IMR-90 (cell line): Measurements from ENCODE around the gene CARD8. TPM values are rescaled to one million over a fixed set of nuclear protein-coding genes. Genes with fewer than 3 reads are reported as not detected.

Experiments
- ATAC-seq: fragments of 200-7000 bp; cut with Tn5 transposase; 2 replicates; pipeline ENCODE4 v1.9.1; 2020; ENCODE audit warnings: low read depth, mild to moderate bottlenecking, moderate library complexity
- BruUV-seq: library from RNA; stranded (reverse); fragments of 400-500 nt; replicated peaks from 2 replicates; lab custom pipeline; 2021; lab: Mats Ljungman, UMichigan
- CTCF ChIA-PET: fragments of 300-600 bp; formaldehyde crosslinking; extraction: SDS; loops from one replicate; lab custom pipeline; 2021; ENCODE audit warnings: antibody characterized with exemption; lab: Yijun Ruan, JAX
- POLR2A ChIA-PET: fragments of 300-600 bp; sonication (Branson Sonifier 250); formaldehyde crosslinking; loops from one replicate; lab custom pipeline; 2022; ENCODE audit warnings: antibody characterized with exemption; ENCODE audit not compliant: unreplicated experiment; lab: Charles Lee
- DNase-seq: peaks from one replicate; pipeline ENCODE4 v3.0.0; 2013
- H2AFZ ChIP-seq: replicated peaks from 2 replicates; pipeline ENCODE3; 2013; ENCODE audit warnings: low read length, mild to moderate bottlenecking; ENCODE audit not compliant: poor library complexity
- H2AK5ac ChIP-seq: 2 replicates; pipeline ENCODE4 v1.6.1; 2013; ENCODE audit warnings: low read depth, low read length, inconsistent platforms
- H2AK9ac ChIP-seq: replicated peaks from 2 replicates; pipeline ENCODE3; 2013; ENCODE audit warnings: mild to moderate bottlenecking, low read depth, low read length, moderate library complexity; ENCODE audit not compliant: poor library complexity
- H2BK120ac ChIP-seq: 2 replicates; pipeline ENCODE4 v1.6.1; 2013; ENCODE audit warnings: low read depth, low read length, inconsistent platforms
- H2BK15ac ChIP-seq: 3 replicates; pipeline ENCODE4 v1.6.1; 2013; ENCODE audit warnings: low read depth, low read length, inconsistent platforms
- H2BK20ac ChIP-seq: 2 replicates; pipeline ENCODE4 v1.6.1; 2013; ENCODE audit warnings: low read depth, mild to moderate bottlenecking, inconsistent platforms, low read length, moderate library complexity
- H2BK5ac ChIP-seq: 2 replicates; pipeline ENCODE4 v1.6.1; 2013; ENCODE audit warnings: mild to moderate bottlenecking, low read depth, low read length, inconsistent platforms; ENCODE audit not compliant: poor library complexity, severe bottlenecking
- H3K14ac ChIP-seq: replicated peaks from 2 replicates; pipeline ENCODE4 v1.6.1; 2013; ENCODE audit warnings: low read depth, low read length, inconsistent platforms
- H3K18ac ChIP-seq: 2 replicates; pipeline ENCODE4 v1.6.1; 2013; ENCODE audit warnings: low read depth, low read length, control low read depth
- H3K23ac ChIP-seq: 2 replicates; pipeline ENCODE4 v1.6.1; 2013; ENCODE audit warnings: low read depth, low read length, inconsistent platforms
- H3K27ac ChIP-seq: 2 replicates; pipeline ENCODE4 v1.5.1; 2013; ENCODE audit warnings: mild to moderate bottlenecking, control low read depth, low read length; ENCODE audit not compliant: insufficient read depth
- H3K27me3 ChIP-seq: 2 replicates; pipeline ENCODE4 v1.6.1; 2013; ENCODE audit warnings: low read length; ENCODE audit not compliant: control insufficient read depth, insufficient read depth
- H3K36me3 ChIP-seq: 2 replicates; pipeline ENCODE4 v1.6.1; 2013; ENCODE audit warnings: low read length, mixed read lengths; ENCODE audit not compliant: control insufficient read depth, insufficient read depth
- H3K4ac ChIP-seq: 2 replicates; pipeline ENCODE4 v1.6.1; 2013; ENCODE audit warnings: low read depth, low read length, inconsistent platforms
- H3K4me1 ChIP-seq: 2 replicates; pipeline ENCODE4 v1.6.1; 2013; ENCODE audit warnings: low read length, mixed read lengths; ENCODE audit not compliant: control insufficient read depth, insufficient read depth
- H3K4me2 ChIP-seq: 2 replicates; pipeline ENCODE4 v1.6.1; 2013; ENCODE audit warnings: low read depth, mild to moderate bottlenecking, control low read depth, low read length, moderate library complexity
- H3K4me3 ChIP-seq: 2 replicates; pipeline ENCODE4 v1.5.1; 2013; ENCODE audit warnings: low read depth, mild to moderate bottlenecking, control low read depth, low read length, moderate library complexity; ENCODE audit not compliant: insufficient read depth
- H3K56ac ChIP-seq: 2 replicates; pipeline ENCODE4 v1.6.1; 2013; ENCODE audit warnings: low read length, inconsistent platforms; ENCODE audit not compliant: insufficient read depth; ENCODE audit errors: extremely low read depth
- H3K79me1 ChIP-seq, 2 experiments: 2 replicates each; pipeline ENCODE4 v1.6.1; 2013; ENCODE audit warnings: low read length in 2 of 2, inconsistent platforms in 1 of 2, low read depth in 1 of 2
- H3K9ac ChIP-seq: 2 replicates; pipeline ENCODE4 v1.6.1; 2013; ENCODE audit warnings: low read depth, low read length, control low read depth
- H3K9me1 ChIP-seq: 2 replicates; pipeline ENCODE4 v1.6.1; 2013; ENCODE audit warnings: low read length, inconsistent platforms; ENCODE audit not compliant: insufficient read depth
- H3K9me3 ChIP-seq: 2 replicates; pipeline ENCODE4 v1.6.1; 2013; ENCODE audit warnings: low read length; ENCODE audit not compliant: control insufficient read depth, insufficient read depth
- H4K20me1 ChIP-seq: 2 replicates; pipeline ENCODE4 v1.6.1; 2013; ENCODE audit warnings: low read length, inconsistent platforms; ENCODE audit not compliant: insufficient read depth
- H4K5ac ChIP-seq: 2 replicates; pipeline ENCODE4 v1.6.1; 2013; ENCODE audit warnings: mild to moderate bottlenecking, low read depth, low read length, control low read depth
- H4K8ac ChIP-seq, 2 experiments: 2 replicates each; pipeline ENCODE4 v1.6.1; 2013; ENCODE audit warnings: low read depth in 2 of 2, low read length in 2 of 2, control low read depth in 1 of 2, inconsistent platforms in 1 of 2
- H4K91ac ChIP-seq: 2 replicates; pipeline ENCODE4 v1.6.1; 2013; ENCODE audit warnings: low read depth, low read length, inconsistent platforms; ENCODE audit not compliant: insufficient read depth
- BHLHE40 ChIP-seq: fragments of 150-350 bp; IDR thresholded peaks from 2 replicates; pipeline ENCODE4 v1.6.1; 2016; ENCODE audit warnings: mild to moderate bottlenecking, low read depth, low read length
- CEBPB ChIP-seq: IDR thresholded peaks from 2 replicates; pipeline ENCODE4 v1.6.1; 2012; ENCODE audit warnings: low read depth, low read length, improper control_type of control experiment
- CHD1 ChIP-seq: IDR thresholded peaks from 2 replicates; pipeline ENCODE4 v1.6.1; 2012; ENCODE audit warnings: low read depth, low read length, improper control_type of control experiment
- FOS ChIP-seq: fragments of 150-350 bp; IDR thresholded peaks from 2 replicates; pipeline ENCODE4 v1.6.1; 2016; ENCODE audit warnings: low read depth, low read length
- MAFK ChIP-seq: IDR thresholded peaks from 2 replicates; pipeline ENCODE4 v1.6.1; 2012; ENCODE audit warnings: low read depth, low read length, improper control_type of control experiment
- MAZ ChIP-seq: IDR thresholded peaks from 2 replicates; pipeline ENCODE4 v1.6.1; 2012; ENCODE audit warnings: low read depth, mild to moderate bottlenecking, low read length, improper control_type of control experiment, moderate library complexity, borderline replicate concordance
- MXI1 ChIP-seq: IDR thresholded peaks from 2 replicates; pipeline ENCODE4 v1.6.1; 2012; ENCODE audit warnings: low read depth, mild to moderate bottlenecking, low read length, moderate library complexity, borderline replicate concordance
- NFE2L2 ChIP-seq: fragments of 150-350 bp; IDR thresholded peaks from 2 replicates; pipeline ENCODE4 v1.6.1; 2016; ENCODE audit warnings: low read depth, mild to moderate bottlenecking, low read length
- POLR2A ChIP-seq: IDR thresholded peaks from 2 replicates; pipeline ENCODE4 v1.6.1; 2012; ENCODE audit warnings: mild to moderate bottlenecking, low read depth, low read length
- RAD21 ChIP-seq: IDR thresholded peaks from 2 replicates; pipeline ENCODE4 v1.6.1; 2012; ENCODE audit warnings: low read length, improper control_type of control experiment
- RCOR1 ChIP-seq: IDR thresholded peaks from 2 replicates; pipeline ENCODE4 v1.6.1; 2012; ENCODE audit warnings: mild to moderate bottlenecking, low read length, improper control_type of control experiment; ENCODE audit not compliant: insufficient replicate concordance
- RFX5 ChIP-seq: IDR thresholded peaks from 2 replicates; pipeline ENCODE4 v1.8.0; 2012; ENCODE audit warnings: low read depth, mild to moderate bottlenecking, low read length, moderate library complexity
- SMC3 ChIP-seq: fragments of 150-350 bp; IDR thresholded peaks from 2 replicates; pipeline ENCODE4 v1.6.1; 2016; ENCODE audit warnings: low read depth, mild to moderate bottlenecking, antibody characterized with exemption, low read length, moderate library complexity
- WGBS, 2 experiments: methylation state at CpG; one replicate each; pipeline versions ENCODE4 v1.1.5 to v1.1.7; 2013; ENCODE audit warnings: missing lambda C conversion rate in 2 of 2; ENCODE audit not compliant: insufficient read length in 1 of 2; ENCODE audit errors: extremely low coverage in 2 of 2; 5-methylcytosine and 5-hydroxymethylcytosine counted together
- dilution Hi-C: fragments of 300-500 bp; cut with HindIII; formaldehyde crosslinking; loops from one replicate; pipeline ENCODE4 v1.14.3; 2018; ENCODE audit warnings: low sequenced_read_pairs; ENCODE audit not compliant: unreplicated experiment
- in situ Hi-C: fragments of 300-500 bp; cut with MboI; formaldehyde crosslinking; loops from 3 replicates; pipeline ENCODE4 v1.14.3; 2019; ENCODE audit warnings: low sequenced_read_pairs, inconsistent platforms, mixed read lengths
- intact Hi-C: fragments of 100-400 bp; cut with micrococcal nuclease; formaldehyde crosslinking; loops from 2 replicates; pipeline ENCODE4 v1.10.0; 2022
- polyA plus RNA-seq, 3 experiments: library from polyadenylated mRNA; depleted of rRNA; stranded (reverse); fragments of >200 nt; gene quantifications; 2 replicates each; pipeline ENCODE4 v1.2.3, GENCODE V29; 2012; ENCODE audit warnings: low replicate concordance in 1 of 3
- total RNA-seq: library from RNA; depleted of rRNA; stranded (reverse); fragments of >200 nt; gene quantifications from 2 replicates; pipeline ENCODE4 v1.2.3, GENCODE V29; 2012
- TF ChIP-seq, protein P1 (sequence below): conservative IDR thresholded peaks from 2 replicates; pipeline ENCODE4 v1.5.1; 2012; ENCODE audit warnings: mild to moderate bottlenecking, low read depth, low read length, improper control_type of control experiment
- TF ChIP-seq, protein P2 (sequence below): fragments of 150-350 bp; IDR thresholded peaks from 2 replicates; pipeline ENCODE4 v1.6.1; 2016; ENCODE audit warnings: low read depth, mild to moderate bottlenecking, low read length, moderate library complexity, borderline replicate concordance
- TF ChIP-seq, protein P3 (sequence below): fragments of 150-350 bp; IDR thresholded peaks from 2 replicates; pipeline ENCODE4 v1.6.1; 2017; ENCODE audit warnings: mild to moderate bottlenecking, antibody characterized with exemption, low read length, low read depth

CARD8 gene
- total and polyA plus RNA-seq, 2 of the 4 experiments (the other 2 are of a cell fraction), result 11.3 to 15.5 TPM

DNA sequence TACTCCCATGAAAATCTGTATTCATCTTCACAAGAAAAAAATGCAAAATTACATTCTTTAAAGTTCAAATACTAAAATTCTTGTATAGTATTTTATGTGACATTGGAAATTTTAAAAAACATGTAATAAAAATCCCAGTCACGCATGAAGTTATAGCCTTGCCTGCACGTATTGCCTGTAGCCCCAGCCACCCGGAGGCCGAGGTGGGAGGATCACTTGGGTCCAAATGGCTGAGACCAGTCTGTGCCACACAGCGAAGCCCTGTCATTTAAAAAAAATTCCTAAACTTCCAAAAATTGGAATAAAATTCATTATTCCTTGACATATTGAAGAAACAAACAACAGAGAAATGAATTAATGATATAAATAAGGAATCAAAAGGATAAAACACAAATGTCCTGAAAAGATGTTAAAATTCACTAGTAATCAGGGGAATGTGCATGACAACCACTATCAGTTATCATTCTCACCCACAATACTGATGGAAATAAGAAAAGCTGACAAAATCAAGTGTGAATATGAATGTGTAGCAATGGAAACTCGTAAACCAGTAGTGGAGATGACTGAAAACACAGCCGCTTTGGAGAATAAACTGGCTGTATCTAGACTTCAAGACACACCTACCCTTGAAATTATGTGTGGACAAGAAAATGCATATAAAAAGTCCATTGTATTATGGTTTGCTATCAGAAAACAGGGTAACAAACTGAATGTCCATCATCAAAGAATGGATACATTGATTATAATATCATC lies 7.5 kb downstream of the CARD8 start:
- ChIA-PET CTCF (no interaction called here), POLR2A (no interaction called here)
- H4K20me1 ChIP-seq, result no peaks in the 10 kb centered on the region
- ATAC-seq, result no peak
- no TSS peak for BruUV-seq
- H2AFZ ChIP-seq, result no peak overlapping the region
- no peak overlapping the region for H3K23ac ChIP-seq
- H3K27me3 ChIP-seq, result no peaks in the 10 kb centered on the region
- H2BK5ac ChIP-seq, result no peak overlapping the region
- WGBS, 2 experiments, result 100% methylated on average over 2 of the region's 7 CpGs; no CpG with 5 or more reads in 1 of the 2 experiments
- H3K9ac ChIP-seq, result no peak overlapping the region
- no peaks in the 10 kb centered on the region for H3K9me1 ChIP-seq
- peaks cover 11 to 32% of the 10 kb centered on the region in 2 experiments for H3K79me1 ChIP-seq
- no peak overlapping the region for H4K91ac ChIP-seq
- no peak overlapping the region for H2BK20ac ChIP-seq
- peaks cover 2% of the 10 kb centered on the region; the same call in 1 of the 2 replicates for H3K4me1 ChIP-seq
- H2BK120ac ChIP-seq, result no peak overlapping the region
- in situ Hi-C loops, result no loop called here
- H4K8ac ChIP-seq, result no peak overlapping the region
- no peak overlapping the region for H3K56ac ChIP-seq
- no peak overlapping the region for H3K18ac ChIP-seq
- no peak overlapping the region for H4K5ac ChIP-seq
- H3K36me3 ChIP-seq, result peaks cover 11% of the 10 kb centered on the region
- TF ChIP-seq SMC3 (no peak), RFX5 (no peak), MAZ (no peak), RAD21 (no peak), RCOR1 (no peak), BHLHE40 (no peak), POLR2A (no peak), MXI1 (no peak), MAFK (no peak), FOS (no peak), CHD1 (no peak), CEBPB (no peak), NFE2L2 (no peak)
- TF ChIP-seq, protein P1, sequence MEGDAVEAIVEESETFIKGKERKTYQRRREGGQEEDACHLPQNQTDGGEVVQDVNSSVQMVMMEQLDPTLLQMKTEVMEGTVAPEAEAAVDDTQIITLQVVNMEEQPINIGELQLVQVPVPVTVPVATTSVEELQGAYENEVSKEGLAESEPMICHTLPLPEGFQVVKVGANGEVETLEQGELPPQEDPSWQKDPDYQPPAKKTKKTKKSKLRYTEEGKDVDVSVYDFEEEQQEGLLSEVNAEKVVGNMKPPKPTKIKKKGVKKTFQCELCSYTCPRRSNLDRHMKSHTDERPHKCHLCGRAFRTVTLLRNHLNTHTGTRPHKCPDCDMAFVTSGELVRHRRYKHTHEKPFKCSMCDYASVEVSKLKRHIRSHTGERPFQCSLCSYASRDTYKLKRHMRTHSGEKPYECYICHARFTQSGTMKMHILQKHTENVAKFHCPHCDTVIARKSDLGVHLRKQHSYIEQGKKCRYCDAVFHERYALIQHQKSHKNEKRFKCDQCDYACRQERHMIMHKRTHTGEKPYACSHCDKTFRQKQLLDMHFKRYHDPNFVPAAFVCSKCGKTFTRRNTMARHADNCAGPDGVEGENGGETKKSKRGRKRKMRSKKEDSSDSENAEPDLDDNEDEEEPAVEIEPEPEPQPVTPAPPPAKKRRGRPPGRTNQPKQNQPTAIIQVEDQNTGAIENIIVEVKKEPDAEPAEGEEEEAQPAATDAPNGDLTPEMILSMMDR, result no peak
- TF ChIP-seq, protein P2, sequence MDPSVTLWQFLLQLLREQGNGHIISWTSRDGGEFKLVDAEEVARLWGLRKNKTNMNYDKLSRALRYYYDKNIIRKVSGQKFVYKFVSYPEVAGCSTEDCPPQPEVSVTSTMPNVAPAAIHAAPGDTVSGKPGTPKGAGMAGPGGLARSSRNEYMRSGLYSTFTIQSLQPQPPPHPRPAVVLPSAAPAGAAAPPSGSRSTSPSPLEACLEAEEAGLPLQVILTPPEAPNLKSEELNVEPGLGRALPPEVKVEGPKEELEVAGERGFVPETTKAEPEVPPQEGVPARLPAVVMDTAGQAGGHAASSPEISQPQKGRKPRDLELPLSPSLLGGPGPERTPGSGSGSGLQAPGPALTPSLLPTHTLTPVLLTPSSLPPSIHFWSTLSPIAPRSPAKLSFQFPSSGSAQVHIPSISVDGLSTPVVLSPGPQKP, result no peak
- TF ChIP-seq, protein P3, sequence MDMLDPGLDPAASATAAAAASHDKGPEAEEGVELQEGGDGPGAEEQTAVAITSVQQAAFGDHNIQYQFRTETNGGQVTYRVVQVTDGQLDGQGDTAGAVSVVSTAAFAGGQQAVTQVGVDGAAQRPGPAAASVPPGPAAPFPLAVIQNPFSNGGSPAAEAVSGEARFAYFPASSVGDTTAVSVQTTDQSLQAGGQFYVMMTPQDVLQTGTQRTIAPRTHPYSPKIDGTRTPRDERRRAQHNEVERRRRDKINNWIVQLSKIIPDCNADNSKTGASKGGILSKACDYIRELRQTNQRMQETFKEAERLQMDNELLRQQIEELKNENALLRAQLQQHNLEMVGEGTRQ, result no peak
- H3K4ac ChIP-seq, result no peak overlapping the region
- H3K27ac ChIP-seq, result no peak overlapping the region
- DNase-seq, result no peak
- no peak overlapping the region for H2BK15ac ChIP-seq
- no peak overlapping the region for H3K4me3 ChIP-seq
- no peak overlapping the region for H2AK5ac ChIP-seq
- no peak overlapping the region for H3K4me2 ChIP-seq
- dilution Hi-C loops, result no loop called here
- H2AK9ac ChIP-seq, result no peak overlapping the region
- H3K9me3 ChIP-seq, result no peaks in the 10 kb centered on the region
- intact Hi-C loops, result no loop called here
- no peak overlapping the region for H3K14ac ChIP-seq
